ENCODE results near the gene VAX1. TPM values are rescaled to one million over a fixed set of nuclear protein-coding genes. Genes with fewer than 3 reads are reported as not detected.
"Not testable (repeated sequence)": the region's sequence is repeated elsewhere in the genome, so short reads cannot be mapped to it uniquely, and the experiment has no call there.

The VAX1 gene
- total RNA-seq, 1 donor from 2014 or later = not detected

DNA sequence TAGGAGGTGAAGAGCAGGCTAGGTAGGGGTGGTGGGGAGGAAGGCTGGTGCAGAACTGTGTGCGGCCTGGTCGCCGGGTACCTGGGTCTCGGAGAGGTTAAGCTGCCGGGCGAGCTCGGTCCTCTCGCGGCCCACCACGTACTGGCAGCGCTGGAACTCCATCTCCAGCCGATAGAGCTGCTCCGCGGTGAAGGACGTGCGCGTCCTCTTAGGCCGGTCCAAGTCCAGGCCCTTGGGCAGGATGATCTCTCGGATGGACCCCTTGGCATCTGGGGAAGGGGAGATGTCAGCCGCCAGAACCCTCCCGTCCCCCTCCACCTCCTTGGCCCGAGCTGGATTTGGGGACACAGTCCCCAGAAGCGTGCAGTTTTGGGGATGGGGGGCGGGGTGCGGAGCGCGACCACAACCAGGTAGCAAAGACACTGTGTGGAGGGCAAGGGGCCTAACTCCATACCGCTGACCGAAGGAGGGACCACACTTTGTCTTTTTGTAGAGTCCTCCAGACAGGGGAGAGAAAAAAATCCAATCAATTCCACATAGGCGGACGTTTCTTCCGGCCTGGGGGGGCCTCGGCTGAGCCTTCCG lies 1.6 kb downstream of the VAX1 start:
- intact Hi-C loops (cut with micrococcal nuclease) = loop anchor here (10.0 kb wide), 1 partner anchor 862 kb away; the partner anchor contains the start of gene GFRA1

- intact Hi-C loops (cut with micrococcal nuclease) = loop anchor here (2.0 to 10.0 kb wide), 2 partner anchors 409 to 861 kb away; partner anchors contain the start of gene GFRA1
Observed at GRCh38 chr10:117135480-117136140, 2.5 kb downstream of the VAX1 start.

- intact Hi-C loops (cut with micrococcal nuclease) = loop anchor here (2.0 to 10.0 kb wide), 2 partner anchors 410 to 860 kb away; partner anchors contain the start of gene GFRA1
Observed at GRCh38 chr10:117135026-117135372, 3.1 kb downstream of the VAX1 start.

DNA sequence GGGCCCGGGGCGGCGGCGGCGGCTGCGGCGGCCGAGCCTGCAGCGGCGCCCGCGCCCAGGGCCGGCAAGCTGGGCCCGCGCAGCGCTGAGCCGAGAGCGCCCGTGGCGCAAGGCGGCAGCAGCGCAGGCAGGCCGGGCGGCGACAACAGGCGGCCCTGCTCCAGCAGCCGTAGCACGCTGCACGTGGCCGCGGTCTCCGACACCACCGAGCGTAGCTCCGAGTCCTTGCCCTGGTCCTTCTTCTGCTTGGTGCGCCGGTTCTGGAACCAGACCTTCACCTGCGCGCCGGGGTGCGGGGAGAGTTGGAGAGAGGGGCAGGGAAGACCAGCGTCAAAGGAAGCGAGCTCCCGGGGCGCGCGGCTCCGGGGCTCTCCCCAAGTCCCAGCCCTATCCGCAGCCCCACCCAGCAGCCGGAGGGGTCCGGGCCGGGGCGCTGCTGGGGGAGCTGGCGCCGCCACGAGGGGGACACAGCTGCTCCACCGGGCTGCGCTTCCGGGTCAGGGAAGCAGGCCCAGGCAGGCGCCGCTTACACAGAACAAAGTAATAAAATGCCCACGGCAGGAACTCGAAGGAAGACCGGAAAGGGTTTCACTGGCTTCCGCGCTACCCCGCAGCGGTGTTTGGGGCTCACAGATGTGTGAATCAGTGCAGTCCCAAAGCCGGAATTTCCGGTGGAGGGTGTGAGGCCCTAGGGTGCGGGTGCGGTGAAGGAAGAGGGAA lies 3.6 kb downstream of the VAX1 start:
- intact Hi-C loops (cut with micrococcal nuclease) = loop anchor here (2.0 to 10.0 kb wide), 2 partner anchors 410 to 860 kb away; partner anchors contain the start of gene GFRA1

- intact Hi-C loops (cut with micrococcal nuclease) = loop anchor here (2.0 to 10.0 kb wide), 2 partner anchors 411 to 859 kb away; partner anchors contain the start of gene GFRA1
Observed at GRCh38 chr10:117134056-117134305, 4.1 kb downstream of the VAX1 start.

GRCh38 chr10:117133273-117134055 lies 4.6 kb downstream of the VAX1 start:
- intact Hi-C loops (cut with micrococcal nuclease) = loop anchor here (2.0 to 10.0 kb wide), 3 partner anchors 31 to 859 kb away; partner anchors contain the start of gene GFRA1

GRCh38 chr10:117132751-117133231 lies 5.3 kb downstream of the VAX1 start:
- intact Hi-C loops (cut with micrococcal nuclease) = loop anchor here (2.0 to 10.0 kb wide), 2 partner anchors 32 to 858 kb away; partner anchors contain the start of gene GFRA1

GRCh38 chr10:117131376-117132327 lies 6.4 kb downstream of the VAX1 start:
- intact Hi-C loops (cut with micrococcal nuclease) = loop anchor here (2.0 to 10.0 kb wide), 2 partner anchors 33 to 857 kb away; partner anchors contain the start of gene GFRA1

- intact Hi-C loops (cut with micrococcal nuclease) = loop anchor here (10.0 kb wide), 1 partner anchor 856 kb away; the partner anchor contains the start of gene GFRA1
Observed at GRCh38 chr10:117130862-117131375, 7.2 kb downstream of the VAX1 start.

DNA sequence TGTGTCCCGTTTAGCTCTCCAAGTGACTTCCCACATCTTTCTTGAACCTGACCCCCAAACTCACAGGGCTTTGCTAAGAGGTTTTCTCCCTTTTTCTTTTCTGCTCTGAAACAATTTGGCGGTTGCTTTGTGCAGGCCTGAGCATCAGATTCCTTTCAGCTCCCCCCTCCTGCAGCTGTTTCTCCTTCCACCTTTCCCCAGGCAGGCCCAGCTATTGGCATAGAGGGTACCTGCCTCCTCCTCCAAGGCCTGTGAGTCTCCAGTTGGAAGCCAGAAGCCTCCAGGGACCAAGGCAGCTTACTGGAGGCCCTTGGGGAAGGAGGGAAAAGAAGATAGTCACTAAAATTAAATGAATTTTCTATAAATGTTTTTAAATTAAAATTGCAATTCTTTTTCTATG lies 7.7 kb downstream of the VAX1 start:
- intact Hi-C loops (cut with micrococcal nuclease) = loop anchor here (10.0 kb wide), 1 partner anchor 856 kb away; the partner anchor contains the start of gene GFRA1

- intact Hi-C loops (cut with micrococcal nuclease) = not testable (repeated sequence)
Observed at GRCh38 chr10:117126645-117127044, 11.4 kb downstream of the VAX1 start.

DNA sequence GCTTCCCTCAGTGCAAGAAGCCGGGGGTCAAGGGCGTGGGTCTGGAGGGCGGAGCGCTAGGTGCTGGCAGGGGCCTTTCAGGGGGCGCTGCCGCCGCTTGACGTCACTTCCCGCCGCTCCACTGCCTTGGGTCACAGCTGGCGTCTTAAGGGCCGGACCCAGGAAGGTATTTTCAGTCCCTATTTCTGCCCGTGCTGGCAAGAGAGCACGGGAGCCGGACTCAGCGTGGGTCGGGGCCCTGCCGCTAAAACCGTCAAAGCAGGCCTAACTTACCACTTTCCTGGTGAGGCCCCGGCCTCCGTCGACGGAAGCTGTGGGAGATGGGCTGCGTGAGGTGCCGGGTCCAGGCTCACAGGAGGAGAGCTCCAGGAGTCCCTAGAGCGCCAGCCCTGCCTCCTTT lies 12.0 kb downstream of the VAX1 start:
- intact Hi-C loops (cut with micrococcal nuclease) = no loop called here

DNA sequence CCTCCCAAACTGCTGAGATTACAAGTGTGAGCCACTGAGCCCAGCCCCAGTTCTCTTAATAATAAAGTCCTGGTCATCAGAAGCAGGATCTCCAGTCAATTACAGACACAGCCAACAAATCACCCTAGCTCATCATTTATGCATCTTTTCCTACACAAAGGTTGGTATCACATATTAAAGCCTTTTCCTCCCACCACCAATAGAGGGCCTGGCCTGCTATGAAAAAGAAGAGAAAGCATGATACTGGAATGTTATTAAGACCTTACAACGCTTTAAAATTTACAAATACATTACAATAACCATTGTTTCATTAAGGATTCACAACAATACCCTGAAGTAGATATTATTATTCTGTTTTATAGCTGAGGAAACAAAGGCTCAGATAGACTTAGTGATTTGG lies 25.9 kb downstream of the VAX1 start:
- intact Hi-C loops (cut with micrococcal nuclease) = no loop called here

GRCh38 chr10:117107238-117107637 lies 30.8 kb downstream of the VAX1 start:
- intact Hi-C loops (cut with micrococcal nuclease) = no loop called here

- intact Hi-C loops (cut with micrococcal nuclease) = no loop called here
Observed at GRCh38 chr10:117096599-117097201, 41.4 kb downstream of the VAX1 start.

DNA sequence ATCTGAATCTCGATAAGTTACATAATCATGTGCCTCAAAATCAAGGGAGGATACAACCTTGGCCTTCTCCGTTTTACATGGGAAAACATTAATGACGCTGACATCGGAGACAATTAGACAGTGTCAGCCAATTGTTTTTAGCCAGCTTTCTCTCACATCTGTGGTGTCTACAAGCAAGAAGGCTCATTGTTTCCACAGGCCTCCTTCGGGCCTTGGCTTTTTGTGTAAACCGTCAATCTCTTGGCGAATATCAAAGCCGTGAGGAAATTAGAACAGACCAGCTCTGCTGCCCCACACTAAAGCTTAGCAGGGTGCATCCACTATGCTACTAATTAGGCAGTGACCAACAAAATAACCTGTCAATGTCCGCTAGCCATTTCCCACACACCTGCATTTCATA lies 43.2 kb downstream of the VAX1 start:
- intact Hi-C loops (cut with micrococcal nuclease) = no loop called here

DNA sequence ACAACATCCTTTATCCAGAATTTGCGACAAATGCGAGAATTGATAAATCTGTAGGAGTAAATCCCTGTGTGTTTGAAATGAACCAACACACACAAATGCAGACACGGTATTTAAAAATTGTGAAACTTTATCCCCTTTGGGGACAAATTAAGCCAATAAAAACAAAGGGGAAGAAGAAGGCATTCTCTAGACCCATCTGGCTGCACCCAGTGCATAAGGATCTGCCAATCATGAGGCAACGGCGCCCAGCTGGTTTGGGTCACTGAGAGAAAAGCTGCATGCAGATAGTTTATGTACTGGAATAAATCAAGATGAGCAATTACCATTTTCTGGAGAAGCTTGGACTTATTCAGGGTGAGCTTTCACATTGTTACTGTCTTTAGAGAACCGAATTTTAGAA lies 45.7 kb downstream of the VAX1 start:
- intact Hi-C loops (cut with micrococcal nuclease) = no loop called here

- intact Hi-C loops (cut with micrococcal nuclease) = no loop called here
Observed at GRCh38 chr10:117090834-117091233, 47.2 kb downstream of the VAX1 start.

DNA sequence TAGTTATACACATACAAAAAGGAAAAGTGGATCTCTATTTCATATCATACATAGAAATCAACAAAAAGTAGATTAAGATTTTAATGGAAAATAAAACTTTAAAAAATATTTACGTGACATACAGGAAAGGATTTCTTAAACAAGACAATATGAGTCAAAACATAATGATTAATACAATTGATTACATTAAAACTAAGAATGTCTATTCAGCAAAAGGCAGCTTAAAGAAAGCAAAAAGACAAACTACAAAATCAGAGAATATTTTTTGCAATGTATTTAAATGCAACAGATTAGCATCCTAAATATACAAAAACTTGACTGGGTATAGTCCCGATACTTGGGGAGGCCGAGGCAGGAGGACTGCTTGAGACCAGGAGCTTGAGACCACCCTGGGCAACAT lies 50.5 kb downstream of the VAX1 start:
- intact Hi-C loops (cut with micrococcal nuclease) = no loop called here
